ENCODE data around the gene CDIP1.

DNA sequence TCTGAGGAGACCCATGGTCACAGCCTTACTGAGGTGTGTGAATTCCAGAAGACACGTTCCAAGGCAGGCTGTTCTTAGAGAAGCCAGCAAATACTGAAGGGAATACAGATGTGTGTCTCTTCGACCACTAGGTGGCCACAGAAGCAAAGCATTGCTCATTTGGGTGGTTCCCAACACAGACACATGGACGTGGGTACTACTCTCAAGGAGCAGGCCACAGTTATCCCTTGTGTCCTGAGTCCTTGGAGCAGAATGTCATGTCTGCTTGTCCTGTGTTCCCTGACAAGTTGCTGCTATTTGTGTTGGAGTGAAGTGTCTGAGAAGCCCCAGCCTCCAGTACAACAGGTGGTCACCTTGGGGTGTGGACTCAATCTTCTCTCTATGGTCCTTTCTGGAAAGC is 32.1 kb downstream of the CDIP1 start:
- no peak for TF ChIP-seq POLR2A (IDR thresholded peaks at IDR 0.05)
- TF ChIP-seq, protein P1, sequence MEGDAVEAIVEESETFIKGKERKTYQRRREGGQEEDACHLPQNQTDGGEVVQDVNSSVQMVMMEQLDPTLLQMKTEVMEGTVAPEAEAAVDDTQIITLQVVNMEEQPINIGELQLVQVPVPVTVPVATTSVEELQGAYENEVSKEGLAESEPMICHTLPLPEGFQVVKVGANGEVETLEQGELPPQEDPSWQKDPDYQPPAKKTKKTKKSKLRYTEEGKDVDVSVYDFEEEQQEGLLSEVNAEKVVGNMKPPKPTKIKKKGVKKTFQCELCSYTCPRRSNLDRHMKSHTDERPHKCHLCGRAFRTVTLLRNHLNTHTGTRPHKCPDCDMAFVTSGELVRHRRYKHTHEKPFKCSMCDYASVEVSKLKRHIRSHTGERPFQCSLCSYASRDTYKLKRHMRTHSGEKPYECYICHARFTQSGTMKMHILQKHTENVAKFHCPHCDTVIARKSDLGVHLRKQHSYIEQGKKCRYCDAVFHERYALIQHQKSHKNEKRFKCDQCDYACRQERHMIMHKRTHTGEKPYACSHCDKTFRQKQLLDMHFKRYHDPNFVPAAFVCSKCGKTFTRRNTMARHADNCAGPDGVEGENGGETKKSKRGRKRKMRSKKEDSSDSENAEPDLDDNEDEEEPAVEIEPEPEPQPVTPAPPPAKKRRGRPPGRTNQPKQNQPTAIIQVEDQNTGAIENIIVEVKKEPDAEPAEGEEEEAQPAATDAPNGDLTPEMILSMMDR (IDR thresholded peaks at IDR 0.05): peak; percentile 64 to 90 (median 84)

Measured in body of pancreas (tissue), 4 donors.